HG02759 (cell line): ENCODE data around the gene RNF40.

Experiments used
- ATAC-seq: cut with Tn5 transposase; IDR thresholded peaks from one replicate; pipeline ENCODE4 v1.9.1; 2021; ENCODE audit warnings: mild to moderate bottlenecking, moderate library complexity; ENCODE audit not compliant: unreplicated experiment

RNF40 gene

GRCh38 chr16:30740364-30741251 lies 21.5 kb upstream of the RNF40 start:
- no peak for ATAC-seq

GRCh38 chr16:30741461-30741914 lies 20.6 kb upstream of the RNF40 start:
- no peak for ATAC-seq

DNA sequence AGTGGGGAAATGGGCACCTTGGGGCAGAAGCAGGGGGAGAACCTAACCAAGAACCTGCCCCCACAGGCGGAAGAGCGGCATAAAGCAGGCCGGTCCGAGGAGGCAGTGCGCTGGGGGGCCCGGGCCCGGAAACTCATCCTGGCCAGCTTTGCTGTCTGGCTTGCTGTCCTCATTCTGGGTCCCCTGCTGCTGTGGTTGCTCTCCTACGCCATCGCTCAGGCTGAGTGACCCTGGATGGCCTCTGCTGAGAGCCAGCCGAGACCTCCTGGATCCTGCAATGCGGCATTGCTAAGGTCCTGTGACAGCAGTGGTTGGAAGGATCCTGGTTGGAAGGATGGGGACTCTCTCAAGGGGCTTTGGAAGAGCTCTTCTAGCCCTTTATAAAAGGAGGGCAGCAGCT lies 18.4 kb upstream of the RNF40 start:
- ATAC-seq = no peak

- no peak for ATAC-seq
These were observed 17.9 kb upstream of the RNF40 start for GRCh38 chr16:30744183-30744582.

DNA sequence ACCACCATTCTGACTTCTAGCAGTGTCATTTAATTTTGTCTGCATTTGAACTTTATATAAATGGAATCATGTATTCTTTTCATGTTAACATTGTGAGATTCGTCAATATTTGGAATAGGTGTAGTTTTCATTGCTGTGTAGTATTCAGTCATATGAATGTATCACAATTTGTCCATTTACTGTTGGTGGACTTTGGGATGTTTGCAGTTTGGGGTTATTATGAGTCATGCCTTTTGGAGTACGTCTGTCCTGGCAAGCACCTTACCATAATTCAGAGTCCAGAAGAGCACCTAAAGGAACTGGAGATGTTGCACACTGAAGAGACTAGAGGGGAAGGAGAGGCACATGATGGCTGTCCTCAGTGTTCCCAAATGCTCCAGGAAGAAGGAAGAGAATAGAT lies 17.0 kb upstream of the RNF40 start:
- ATAC-seq = no peak

- ATAC-seq = no peak
These were observed 15.4 kb upstream of the RNF40 start for GRCh38 chr16:30746638-30747175.

GRCh38 chr16:30747331-30747730 lies 14.8 kb upstream of the RNF40 start:
- no peak for ATAC-seq

GRCh38 chr16:30747799-30748633 lies 14.1 kb upstream of the RNF40 start, which contains the start of gene PHKG2:
PHKG2 (plus strand) TSS chr16:30748425; CDS start chr16:30748821, 396 bp downstream.
- ATAC-seq = peak; percentile 97

DNA sequence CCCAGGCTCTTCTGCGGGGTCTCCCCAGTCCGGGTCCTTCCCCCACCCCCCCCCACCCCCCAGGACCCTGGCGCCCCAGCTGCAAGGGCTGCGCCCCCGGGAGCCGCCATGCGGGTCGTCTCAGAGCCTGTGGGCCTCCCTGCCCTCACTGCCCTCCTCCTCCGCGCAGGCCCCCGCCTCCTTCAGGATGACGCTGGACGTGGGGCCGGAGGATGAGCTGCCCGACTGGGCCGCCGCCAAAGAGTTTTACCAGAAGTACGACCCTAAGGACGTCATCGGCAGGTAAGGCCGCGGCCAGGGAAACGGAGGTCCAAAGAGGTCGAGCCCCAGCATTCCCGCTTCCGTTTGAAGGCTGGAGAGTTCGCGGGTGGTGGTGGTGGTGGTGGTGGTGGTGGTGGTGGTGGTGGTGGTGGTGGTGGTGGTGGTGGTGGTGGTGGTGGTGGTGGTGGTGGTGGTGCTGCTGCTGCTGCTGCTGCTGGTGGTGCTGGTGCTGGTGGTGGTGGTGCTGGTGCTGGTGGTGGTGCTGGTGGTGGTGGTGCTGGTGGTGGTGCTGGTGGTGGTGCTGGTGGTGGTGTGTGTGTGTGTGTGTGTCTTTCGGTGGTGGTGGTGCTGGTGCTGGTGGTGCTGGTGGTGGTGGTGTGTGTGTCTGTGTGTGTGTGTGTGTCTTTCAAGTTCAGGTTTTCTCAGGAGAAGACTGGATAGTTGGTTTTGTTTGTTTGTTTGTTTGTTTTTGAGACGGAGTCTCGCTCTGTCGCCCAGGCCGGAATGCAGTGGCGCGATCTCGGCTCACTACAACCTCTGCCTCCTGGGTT lies 13.3 kb upstream of the RNF40 start:
- ATAC-seq = peak; percentile 15

DNA sequence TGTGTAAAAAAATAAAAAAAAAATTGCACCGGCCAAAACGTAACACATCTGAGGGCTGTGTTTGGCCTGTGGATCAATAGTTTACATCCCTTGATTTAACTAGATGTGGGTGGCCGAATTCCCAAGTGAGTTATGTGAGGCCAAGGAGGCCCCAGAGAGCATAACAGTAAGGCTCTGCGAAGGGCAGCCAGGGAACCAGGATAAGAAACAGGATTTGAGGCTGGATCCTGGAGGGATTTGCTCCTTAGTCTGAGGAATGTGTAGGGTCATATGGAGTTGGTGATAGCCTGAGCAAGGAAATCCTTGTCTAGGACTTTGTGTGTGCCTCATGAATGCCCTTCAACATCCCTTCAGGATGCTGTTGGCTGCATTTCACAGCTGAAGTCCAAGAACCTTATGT lies 11.9 kb upstream of the RNF40 start:
- ATAC-seq = no peak

GRCh38 chr16:30750876-30751465 lies 11.2 kb upstream of the RNF40 start:
- ATAC-seq = no peak

GRCh38 chr16:30753596-30753995 lies 8.5 kb upstream of the RNF40 start:
- no peak for ATAC-seq

GRCh38 chr16:30755955-30756780 lies 6.0 kb upstream of the RNF40 start:
- no peak for ATAC-seq

DNA sequence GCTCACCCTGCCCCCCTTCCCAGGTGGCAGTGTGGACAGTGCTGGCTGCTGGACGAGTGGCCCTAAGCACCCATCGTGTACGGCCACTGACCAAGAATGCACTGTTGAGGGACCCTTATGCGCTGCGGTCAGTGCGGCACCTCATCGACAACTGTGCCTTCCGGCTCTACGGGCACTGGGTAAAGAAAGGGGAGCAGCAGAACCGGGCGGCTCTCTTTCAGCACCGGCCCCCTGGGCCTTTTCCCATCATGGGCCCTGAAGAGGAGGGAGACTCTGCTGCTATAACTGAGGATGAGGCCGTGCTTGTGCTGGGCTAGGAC lies 5.4 kb upstream of the RNF40 start:
- no peak for ATAC-seq

DNA sequence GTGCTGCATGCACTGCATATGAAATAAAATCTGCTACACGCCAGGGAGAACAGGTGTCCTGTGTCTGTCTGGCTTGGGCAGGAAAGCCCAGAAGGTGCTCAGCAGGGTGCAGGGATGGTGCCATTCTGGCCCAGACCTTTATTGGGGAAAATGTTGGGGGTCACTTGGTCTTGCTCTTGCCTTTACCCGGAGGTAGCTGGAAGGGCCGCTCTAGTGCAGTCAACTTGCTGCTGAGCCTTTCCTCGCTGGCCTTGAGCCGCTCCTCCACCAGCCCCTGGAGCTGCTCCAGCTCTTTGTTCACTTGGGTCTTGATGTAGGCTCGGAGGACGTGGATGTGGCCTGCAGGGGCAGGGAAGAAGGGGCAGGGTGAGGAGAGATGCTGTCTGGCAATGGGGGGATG lies 4.8 kb upstream of the RNF40 start:
- no peak for ATAC-seq

DNA sequence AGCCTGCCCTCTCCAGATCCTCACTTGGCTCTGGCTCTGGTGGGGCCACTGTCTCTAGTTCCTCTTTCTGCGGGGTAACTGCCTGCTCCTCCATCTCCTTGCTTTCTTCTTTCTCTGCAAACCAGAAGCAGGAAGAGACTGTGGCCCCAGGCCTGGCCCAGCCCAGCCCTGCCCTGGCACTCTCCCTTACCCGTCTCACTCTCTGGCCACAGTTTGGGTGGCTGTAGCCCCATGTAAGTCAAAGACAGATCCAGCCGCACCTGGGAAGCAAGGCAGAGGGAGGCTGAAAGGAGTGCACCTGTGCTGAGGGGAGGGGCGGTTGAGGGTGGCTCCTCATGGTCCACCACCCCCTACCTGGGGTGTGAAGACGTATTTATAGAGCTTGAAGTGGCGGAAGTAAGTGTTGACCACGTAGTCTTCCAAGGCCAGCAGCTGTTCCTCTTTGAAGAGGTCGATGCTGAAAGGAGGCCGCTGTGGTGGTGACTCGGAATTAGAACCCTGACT lies 3.1 kb upstream of the RNF40 start:
- no peak for ATAC-seq

DNA sequence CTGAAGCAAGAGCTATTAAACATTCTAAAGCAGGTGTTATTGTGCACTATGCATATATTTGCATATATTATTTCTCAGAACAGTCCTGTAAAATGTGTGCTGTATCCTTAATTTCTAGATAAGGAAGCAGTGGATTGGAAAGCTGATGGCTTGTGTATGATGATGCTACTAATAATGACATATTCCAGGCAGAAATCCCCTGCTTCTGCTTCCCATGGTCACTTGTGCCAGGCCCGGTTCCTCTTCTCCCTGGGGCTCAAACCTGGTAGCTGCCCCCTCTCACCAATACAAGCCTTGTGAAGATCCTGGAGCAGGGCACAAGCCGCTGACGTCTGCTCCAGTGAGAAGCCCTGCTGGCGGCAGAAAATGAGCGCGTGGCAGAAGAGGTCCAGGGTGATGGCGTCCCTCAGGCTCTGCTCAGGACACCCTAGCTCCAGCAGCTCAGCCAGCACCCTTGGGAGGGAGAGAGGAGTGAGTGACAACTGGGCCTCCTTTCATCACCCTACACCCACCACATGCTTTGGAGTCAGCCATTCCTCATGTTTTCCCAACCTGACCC lies 2.0 kb upstream of the RNF40 start:
- no peak for ATAC-seq

DNA sequence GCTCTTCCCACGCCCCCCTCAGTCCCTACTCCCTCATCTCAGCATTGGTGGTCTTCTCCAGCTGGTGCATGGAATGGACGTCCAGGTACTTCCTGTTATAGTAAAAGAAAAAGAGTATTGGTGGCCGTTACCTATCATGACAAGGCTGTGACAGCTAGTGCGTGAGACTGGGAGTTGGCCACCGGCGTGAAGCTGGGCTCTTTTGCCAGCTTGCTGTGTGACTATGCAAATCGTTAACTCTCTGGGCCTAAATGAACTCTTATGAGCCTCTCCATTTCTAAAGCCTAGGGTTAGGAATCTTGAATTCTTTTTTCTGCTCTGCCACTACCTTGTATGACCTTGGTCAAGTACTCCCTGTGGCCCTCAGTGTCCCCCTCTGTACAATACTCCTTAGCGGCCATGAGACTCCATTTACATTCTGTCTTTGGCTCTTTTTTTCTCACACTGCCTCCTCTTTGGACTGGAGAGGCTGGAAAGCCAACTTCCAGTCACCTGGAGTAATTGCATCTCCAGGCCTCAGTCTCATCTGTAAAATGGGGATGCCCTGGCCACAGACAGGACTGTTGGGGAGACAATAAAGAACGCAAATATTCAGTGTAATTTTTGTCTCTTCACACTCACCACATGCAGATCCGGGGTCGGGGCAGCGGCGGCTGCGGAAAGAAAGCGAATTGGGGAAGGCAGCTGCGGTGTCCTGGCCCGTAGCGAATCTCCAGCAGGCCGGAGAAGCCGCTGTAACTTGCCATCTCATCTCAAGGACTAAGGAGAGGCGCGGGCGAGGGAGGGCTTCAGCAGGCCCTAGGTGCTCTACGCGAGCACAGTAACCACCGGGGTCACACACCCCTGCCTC lies 1.3 kb upstream of the RNF40 start:
- no peak for ATAC-seq
